ENCODE results near the gene PIGK. TPM values are rescaled to one million over a fixed set of nuclear protein-coding genes. Genes with fewer than 3 reads are reported as not detected.

The PIGK gene
- total RNA-seq, 1 donor from 2014 or later, result 24.1 TPM

DNA sequence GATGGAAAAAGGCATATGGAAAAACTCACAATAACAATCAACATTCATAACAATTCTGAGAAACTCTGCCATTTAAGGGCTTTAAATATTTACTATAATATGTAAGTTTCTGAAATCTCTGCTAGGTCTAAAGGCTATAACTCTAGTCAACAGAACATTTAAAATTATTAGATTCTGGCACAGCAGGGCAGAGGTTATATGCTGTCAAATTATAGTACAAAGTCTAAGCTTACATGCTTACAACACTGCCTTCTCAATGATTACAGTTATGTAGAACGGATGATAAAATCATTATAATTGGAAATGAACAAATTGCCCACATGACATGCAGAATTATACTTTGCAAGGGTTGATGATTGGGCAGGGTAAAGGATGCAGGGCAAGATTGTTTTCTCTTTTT, 97.7 kb downstream of the PIGK start:
- intact Hi-C loops (cut with DNase I), result loop anchor here (10.0 kb wide), 1 partner anchor 787 kb away; no protein-coding TSS in a partner anchor
- DNase-seq (ENCODE audit: low spot score), result no peak

DNA sequence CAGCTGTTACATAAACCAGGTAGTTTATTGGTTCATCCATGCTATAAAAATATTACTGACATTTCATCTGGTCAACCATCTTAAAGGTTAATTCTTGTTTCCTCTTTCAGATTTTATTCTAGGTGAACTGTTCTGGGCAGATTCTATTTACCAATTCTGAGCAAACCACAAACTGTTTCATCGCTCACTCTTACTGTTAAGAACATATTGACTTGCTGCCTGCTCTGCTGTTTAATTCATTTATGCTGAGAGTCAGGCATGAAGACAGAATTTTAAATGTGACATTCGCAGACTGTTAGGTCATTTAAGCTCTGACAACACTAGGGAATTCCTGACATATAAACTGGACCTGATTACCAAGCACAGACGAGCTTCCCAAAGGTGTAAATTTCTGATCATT, 98.3 kb downstream of the PIGK start:
- DNase-seq (ENCODE audit: low spot score), result no peak
- intact Hi-C loops (cut with DNase I), result loop anchor here (10.0 kb wide), 1 partner anchor 786 kb away; no protein-coding TSS in a partner anchor

DNA sequence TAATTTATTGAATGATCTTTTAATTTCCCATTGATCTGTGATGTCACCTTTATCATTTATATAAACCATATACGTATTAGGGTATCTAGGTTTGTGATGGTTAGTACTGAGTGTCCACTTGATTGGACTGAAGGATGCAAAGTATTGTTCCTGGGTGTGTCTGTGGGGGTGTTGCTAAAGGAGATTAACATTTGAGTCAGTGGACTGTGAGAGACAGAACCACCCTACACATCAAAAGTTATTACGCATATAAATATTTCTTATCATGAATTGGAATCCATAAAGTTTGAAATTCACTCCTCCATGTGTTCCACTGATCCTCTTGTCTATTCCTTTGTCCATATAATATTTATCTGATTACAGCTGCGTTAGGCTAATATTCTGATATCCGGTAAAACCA, 100.5 kb downstream of the PIGK start:
- no peak for DNase-seq (ENCODE audit: low spot score)
- intact Hi-C loops (cut with DNase I), result no loop called here

DNA sequence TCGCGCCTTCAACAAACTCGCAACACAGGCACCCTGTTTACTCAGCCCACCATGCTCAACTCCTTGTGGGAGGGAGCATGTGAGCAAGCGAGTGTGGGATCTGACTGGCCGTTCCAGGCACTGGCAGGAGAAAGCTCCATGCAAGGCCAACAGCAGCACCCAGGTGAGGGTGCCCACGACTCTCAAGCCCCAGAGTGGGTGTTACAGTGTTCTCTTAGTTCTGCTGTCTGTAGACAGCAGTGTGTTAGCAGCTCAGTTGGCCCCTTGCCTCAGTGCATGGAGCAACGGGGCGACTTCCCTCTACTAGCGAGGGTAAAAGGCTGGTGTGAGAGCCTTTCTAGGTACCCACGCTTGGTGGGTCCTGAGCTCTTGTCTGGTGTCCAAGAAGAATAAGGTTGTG, 114.6 kb downstream of the PIGK start:
- intact Hi-C loops (cut with DNase I), result no loop called here
- DNase-seq (ENCODE audit: low spot score), result no peak

DNA sequence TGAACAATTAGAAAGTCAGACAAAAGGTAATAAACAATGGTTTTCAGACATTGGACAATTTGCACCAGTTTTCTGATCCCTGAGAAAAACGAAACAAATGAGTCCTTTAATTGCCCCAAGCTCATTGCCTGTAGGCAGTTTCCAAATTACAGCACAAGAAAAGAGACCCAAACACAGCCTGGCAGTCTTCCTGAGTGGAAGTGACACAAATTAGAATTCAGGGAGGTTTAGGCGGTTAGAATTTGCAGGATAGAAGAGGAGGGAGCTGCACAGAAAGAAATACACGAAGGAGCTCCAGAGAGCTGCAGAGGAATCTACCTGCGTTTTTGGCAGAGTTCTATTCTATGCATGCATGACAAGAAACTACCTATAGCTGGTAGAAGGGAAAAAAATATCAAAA, 115.7 kb downstream of the PIGK start:
- DNase-seq (ENCODE audit: low spot score), result no peak
- intact Hi-C loops (cut with DNase I), result no loop called here

DNA sequence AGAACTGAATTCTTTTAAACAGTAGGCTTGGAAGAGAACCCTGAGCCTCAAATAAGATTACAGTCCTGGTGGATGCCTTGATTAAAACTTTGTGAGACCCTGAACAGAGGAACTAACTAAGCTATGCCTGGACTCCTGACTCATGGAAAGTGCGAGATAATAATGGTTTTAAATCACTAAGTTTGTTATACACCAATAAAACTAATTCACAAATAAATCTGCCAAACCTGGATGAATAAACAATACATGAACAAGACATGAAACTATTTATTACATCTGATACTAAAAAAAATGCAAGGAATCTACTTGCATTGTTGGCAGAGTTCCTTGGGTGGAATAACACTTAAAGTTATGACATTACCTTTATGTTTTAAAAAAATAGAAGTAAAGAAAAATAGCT, 118.4 kb downstream of the PIGK start:
- intact Hi-C loops (cut with DNase I), result no loop called here
- no peak for DNase-seq (ENCODE audit: low spot score)

DNA sequence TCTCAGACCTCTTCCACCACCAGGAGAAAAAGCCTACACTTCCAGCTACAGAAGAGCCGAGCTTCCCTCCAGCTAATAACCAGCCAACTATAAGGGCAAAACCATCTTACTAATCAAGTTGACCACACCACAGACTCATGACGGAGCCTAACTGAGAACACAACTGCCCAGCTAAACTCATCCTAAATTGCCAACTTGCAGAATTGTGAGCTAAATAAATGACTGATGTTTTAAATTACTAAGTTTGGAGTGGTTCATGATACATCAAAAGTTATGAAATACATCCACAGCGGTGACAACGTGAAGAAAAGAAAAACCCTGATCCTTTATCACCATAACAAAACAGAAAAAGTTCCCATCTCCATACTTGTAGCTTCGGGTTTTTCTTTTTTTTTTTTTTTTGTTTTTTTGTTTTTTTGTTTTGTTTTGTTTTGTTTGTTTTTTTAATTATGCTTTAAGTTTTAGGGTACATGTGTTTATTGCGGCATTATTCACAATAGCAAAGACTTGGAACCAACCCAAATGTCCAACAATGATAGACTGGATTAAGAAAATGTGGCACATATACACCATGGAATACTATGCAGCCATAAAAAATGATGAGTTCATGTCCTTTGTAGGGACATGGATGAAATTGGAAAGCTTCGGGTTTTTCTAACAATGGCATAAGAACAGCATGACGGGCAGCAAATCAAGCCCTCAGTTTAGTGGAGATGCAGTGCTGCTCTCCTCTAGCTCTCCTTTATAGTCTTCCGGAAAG, 122.6 kb downstream of the PIGK start:
- DNase-seq (ENCODE audit: low spot score), result no peak
- intact Hi-C loops (cut with DNase I), result no loop called here

DNA sequence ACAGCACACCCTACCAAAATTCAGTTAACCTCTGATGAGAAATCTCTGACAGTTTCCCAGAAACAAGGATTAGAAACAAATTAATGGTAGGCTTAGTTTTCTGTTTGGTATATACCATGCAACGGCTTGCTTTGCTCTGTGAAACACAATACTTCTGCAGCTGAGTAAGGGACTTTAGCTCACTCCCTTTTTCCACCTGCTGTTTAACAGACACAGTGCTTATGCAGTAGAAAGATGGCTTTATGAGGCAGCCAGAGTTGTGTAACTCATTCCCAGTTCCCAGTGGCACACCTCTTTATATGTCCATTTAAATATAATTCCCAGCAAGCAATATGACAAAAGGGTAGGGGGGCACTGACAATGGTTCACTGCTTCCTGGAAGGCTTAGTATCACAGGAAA, 124.0 kb downstream of the PIGK start:
- DNase-seq (ENCODE audit: low spot score), result no peak
- intact Hi-C loops (cut with DNase I), result no loop called here

DNA sequence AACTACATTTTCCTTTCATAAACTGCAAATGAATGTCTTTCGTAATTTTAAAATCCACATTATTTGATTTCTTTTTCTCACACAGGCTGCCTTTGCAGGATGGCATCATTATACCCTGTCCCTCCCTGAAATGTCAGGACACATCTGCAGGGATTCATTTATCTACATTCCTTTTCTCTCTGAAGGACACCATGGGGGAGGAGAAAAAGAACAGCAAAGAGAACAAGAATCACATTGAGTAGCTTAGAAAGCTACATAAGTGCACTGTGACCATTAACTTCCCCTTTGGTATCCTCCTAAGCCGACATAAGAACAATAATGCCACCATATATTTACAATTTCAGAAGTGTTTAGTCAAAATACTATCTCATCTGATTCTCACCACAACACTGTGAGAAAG, 129.5 kb downstream of the PIGK start:
- DNase-seq (ENCODE audit: low spot score), result no peak
- intact Hi-C loops (cut with DNase I), result no loop called here

DNA sequence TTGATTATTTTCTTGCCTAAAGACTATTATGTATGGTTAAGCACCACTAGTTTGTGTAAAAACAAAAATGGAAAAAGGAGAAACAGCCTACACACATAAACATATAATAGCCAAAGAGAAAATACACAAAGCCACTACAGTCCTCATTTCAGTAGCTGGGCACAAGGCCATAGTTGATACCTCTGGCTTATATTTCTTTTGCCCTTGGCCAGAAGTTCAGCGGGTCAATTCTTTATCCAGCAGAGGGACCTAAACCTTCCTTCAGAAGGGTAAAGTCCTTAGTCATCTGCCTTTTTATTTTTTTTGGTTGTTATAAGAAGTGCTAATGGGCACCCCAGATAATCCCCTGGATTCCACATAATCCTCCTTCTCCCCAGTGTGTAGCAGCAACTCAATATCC, 134.1 kb downstream of the PIGK start:
- intact Hi-C loops (cut with DNase I), result no loop called here
- DNase-seq (ENCODE audit: low spot score), result no peak

DNA sequence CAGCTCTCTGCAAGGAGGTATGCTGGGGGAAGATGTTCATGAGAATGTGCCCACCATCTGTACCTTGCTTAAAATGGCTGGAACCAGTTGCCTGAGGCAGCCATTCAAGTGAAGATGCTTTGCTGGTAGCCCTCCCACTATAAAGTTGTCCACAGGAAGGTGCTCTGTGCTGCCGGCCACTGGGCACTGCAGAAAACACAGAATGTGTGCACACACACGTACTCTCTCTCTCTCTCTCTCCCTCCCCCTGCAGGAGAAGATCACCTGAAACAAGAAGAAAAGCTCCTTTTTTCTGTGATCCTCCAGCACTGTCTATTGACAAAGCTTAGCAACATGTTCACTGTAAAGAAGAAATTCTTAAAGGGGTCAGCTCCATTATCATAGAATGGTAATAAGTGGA, 134.8 kb downstream of the PIGK start:
- intact Hi-C loops (cut with DNase I), result no loop called here
- no peak for DNase-seq (ENCODE audit: low spot score)

DNA sequence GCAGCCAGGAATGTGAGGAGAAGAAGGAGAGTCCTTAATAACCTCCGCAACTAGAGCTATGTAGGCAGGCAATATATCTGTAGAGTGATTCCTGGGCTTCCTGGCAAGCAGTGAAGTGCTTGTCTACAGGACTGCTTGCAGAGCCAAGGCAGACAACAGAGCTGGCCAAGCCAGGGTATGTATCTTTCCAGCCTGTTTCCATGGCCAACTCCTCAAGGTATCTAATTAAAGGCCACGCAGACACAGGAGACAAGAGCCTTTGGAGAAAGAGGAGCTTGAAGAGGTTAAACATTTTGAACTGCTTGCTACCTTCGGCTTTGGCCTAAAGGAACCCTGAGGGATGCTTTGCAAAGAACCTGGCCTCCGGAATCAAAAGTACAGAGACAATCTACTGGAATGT, 137.4 kb downstream of the PIGK start:
- intact Hi-C loops (cut with DNase I), result no loop called here
- DNase-seq (ENCODE audit: low spot score), result no peak

DNA sequence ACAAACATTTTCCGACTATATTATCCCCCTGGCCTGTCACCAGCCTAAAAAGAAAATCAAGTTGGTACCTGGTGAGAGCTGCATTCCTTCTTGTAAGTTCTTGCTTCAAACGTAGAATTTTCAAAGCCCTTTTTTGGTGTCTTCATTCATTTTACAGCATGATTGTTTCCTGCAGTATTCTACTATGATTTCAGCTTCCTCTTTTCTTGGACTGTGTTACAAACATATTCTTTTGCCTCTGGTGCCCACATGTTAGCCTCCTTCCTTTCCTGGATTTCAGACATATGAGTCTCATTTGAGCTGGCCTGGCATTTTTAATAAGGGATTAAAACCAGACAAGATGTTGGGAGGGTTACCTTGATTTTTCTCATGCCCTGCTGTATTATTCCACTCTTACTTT, 142.5 kb downstream of the PIGK start:
- DNase-seq (ENCODE audit: low spot score), result no peak
- intact Hi-C loops (cut with DNase I), result no loop called here

DNA sequence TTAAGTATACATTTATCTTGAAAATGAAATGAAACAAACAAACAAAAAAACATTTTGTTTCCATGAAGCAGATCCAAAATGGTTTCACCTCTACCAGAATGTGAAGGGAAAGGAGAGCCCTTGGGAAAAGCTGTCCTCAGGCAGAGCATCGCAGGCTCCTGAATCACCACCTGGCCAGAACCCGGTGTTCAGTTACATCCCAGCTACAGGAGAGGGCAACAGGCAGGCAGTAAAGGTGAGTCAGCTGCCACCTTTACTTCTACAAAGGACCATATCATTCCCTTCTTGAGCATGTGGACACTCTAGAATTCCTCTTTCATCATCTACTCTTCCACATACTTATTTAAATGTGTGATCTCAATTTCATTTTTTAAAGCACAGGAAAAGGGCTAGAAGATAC, 151.2 kb downstream of the PIGK start:
- intact Hi-C loops (cut with DNase I), result no loop called here
- no peak for DNase-seq (ENCODE audit: low spot score)

DNA sequence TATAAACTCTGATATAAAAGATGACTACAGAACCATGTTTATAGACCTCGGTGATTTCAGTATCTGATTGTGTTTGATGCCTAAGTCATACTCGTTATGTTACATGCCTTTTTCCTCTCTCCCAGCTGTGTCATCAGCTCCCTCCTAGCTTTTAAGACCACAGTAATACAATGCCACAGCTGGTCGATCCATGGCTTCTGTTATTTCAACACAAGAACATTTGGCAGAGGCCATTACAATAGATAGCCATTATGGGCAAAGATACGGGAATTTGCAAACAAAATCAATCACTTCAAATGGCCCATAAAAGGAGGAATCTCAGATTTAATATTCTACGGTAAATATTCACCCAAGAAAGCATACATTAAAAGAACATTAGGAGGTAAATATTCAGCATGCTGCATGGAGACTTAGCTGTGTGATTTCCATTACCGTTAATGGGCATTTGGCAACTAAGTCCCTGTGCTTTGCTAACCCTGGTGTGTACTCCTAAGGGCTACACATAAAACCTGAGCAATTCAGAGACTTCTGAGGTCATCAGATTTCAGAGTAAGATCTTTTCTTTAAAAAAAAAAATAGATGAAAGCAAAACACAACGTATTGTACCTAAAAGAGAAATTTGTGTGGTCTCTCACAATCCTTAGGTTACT, 153.4 kb downstream of the PIGK start:
- intact Hi-C loops (cut with DNase I), result no loop called here

DNA sequence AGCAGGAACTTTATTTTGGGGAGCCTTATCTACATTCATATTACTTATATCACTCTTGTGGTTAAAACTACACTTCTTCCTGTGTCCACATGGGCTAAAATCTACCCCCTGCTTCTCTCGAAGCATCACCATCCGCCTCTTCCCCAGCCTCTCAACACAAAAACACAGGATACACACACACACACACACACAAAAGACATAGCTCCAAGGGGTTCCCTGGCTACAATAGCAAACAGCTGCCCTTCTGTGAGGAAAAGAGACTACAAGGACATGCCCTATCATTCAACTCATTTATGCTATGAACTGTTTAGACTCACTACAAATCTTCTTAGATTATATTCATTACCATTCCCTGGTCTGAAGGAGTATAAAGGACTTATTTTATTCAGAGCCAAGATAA, 155.0 kb downstream of the PIGK start:
- no peak for DNase-seq (ENCODE audit: low spot score)
- intact Hi-C loops (cut with DNase I), result no loop called here

More for the DNA sequence above, 153.4 kb downstream of the PIGK start:
- DNase-seq (ENCODE audit: low spot score), result no peak

DNA sequence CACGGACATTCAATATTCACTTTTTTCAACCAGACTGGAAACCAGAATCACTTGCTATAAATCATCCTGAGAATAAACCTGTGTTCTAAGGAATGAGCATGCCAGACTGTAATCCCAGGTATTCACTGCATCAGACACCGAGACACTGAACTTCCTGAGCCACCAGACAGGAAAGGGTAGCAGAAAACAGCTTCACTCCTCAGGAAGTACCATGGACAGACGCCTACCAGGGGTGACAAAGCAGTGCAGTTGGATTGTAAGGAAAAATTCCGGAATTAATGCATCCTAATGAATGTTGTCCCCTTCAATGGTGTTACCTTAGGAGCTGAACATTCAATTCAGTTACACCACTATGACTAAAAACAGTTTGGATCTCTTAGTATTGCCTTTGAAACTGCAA, 156.1 kb downstream of the PIGK start:
- no peak for DNase-seq (ENCODE audit: low spot score)
- intact Hi-C loops (cut with DNase I), result no loop called here

DNA sequence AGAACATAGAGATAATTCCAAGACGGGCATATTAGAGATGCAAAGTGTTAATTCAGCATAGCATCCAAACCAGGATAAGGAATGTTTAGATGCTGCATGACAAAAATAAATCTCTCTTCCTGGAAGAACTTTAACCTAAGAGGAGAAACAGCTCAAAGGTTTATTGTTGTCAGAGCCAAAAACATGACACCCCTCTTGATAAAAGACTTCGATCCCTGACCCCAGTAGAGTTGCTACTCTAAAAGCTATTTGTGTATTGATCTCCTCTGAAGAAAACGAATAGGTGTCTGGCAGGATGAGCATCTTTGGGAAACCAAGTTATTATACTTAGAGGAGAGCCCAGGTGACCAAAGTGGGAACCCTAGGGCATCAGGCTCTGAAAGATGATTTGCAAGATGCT, 158.1 kb downstream of the PIGK start:
- no peak for DNase-seq (ENCODE audit: low spot score)
- intact Hi-C loops (cut with DNase I), result no loop called here

DNA sequence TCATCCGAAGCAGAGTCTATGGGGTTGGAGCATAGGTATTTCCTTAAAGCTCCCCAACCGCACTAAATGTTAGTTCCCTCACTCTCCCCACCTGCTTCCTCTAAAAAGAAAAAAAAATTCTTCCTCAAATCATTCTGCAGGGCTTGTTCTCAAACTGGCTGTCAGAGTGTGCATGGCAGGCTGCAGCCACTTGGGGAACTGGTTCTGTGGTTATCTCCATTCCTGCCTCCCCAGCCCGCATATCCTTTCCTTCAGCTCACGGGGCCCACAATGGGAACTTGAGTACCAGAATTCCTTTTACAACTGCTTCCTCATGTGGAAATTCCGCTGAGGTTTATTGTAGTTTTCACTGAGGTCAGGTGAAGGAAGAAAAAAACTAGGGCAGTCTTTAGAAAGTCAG, 159.2 kb downstream of the PIGK start:
- intact Hi-C loops (cut with DNase I), result no loop called here
- no peak for DNase-seq (ENCODE audit: low spot score)

DNA sequence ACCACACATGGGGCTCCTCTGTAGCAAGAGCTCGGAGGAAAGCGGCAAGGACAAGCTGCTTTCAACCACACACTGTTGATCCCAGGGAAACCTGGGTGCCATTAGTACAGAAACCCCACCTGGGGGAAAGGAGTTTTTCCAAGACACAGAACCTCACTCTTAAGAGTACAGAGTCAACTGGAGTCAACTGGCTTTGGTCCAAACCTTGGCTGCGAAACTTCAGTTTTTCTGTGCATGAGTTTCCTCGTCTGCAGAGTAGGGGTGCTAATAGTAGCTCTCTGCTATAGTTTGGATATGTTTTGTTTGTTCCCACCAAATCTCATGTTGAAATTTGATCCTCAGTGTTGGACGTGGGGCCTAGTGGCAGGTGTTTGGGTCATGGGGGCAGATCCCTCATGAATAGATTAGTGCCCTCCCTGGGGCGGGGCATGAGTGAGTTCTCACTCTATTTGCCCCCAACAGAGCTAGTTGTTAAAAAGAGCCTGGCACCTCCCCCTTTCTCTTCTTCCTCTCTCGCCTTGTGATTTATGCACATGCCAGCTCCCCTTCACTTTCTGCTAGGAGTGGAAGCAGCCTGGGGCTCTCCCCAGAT, 161.1 kb downstream of the PIGK start:
- no peak for DNase-seq (ENCODE audit: low spot score)
- intact Hi-C loops (cut with DNase I), result no loop called here

DNA sequence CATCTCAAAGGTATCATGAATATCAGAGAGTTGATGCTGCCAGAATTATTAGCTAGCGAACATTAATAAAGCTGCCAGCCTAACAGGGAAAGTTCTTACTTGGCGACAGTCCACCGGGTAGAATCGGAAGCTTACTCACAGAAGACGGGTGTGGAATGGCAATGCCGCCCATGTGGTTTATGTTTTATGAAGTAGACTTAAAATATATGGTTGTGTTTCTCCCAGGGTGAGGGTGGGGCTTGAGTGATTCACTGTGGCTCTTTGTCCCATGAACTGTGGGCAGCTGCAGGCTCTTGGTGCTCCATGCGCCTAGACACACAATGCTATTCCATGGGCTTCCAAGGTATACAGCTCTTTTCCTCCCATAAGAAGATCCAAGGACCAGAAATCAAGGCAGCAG, 162.7 kb downstream of the PIGK start:
- DNase-seq (ENCODE audit: low spot score), result no peak
- intact Hi-C loops (cut with DNase I), result no loop called here
